ENCODE measurements around the gene CFAP43. TPM values are rescaled to one million over a fixed set of nuclear protein-coding genes. Genes with fewer than 3 reads are reported as not detected.
A peak's percentile ranks its signal among the peaks of the same experiment; 100 is the strongest.

CFAP43 gene
- total RNA-seq, result under 0.01 and 0.26 TPM in 2 replicates
- 0.06 and 0.10 TPM in 2 replicates for polyA plus RNA-seq
- polyA plus RNA-seq (2012), result 0.08 TPM in 1 of 2 replicates, not detected in the other
- not detected in 2 replicates for polyA minus RNA-seq (ENCODE audit: low replicate concordance)

GRCh38 chr10:104231784-104232612 is at the start of gene CFAP43:
Gene CFAP43 (minus strand): TSS chr10:104232364. CDS start chr10:104232246, 118 bp downstream.
- Histone ChIP-seq H3K4me2 (ENCODE audit: extremely low read depth, insufficient read depth, low read length) (peak within 1 kb of the TSS; percentile 98), H4K20me1 (ENCODE audit: control insufficient read depth, extremely low read depth, insufficient read depth, low read length) (no peaks in the 10 kb centered on the region), H3K27ac (ENCODE audit: insufficient read depth, low read length) (peak within 1 kb of the TSS; percentile 83), H3K9me3 (ENCODE audit: control insufficient read depth, insufficient read depth, low read depth, low read length) (no peaks in the 10 kb centered on the region), H3K4me1 (ENCODE audit: control insufficient read depth, extremely low read depth, insufficient read depth, low read length) (no peaks in the 10 kb centered on the region), H3K4me3 (replicated peaks in 1 of 4; ENCODE audit: control extremely low read depth in 1 of 4, insufficient read depth in 1 of 4, low read depth in 3 of 4, low read length in 4 of 4) (peak within 1 kb of the TSS; percentile 78 to 87 (median 81)), H3K36me3 (ENCODE audit: control insufficient read depth, insufficient read depth, low read length) (no peaks in the 10 kb centered on the region), H3K27me3 (ENCODE audit: control insufficient read depth, insufficient read depth, low read length) (no peaks in the 10 kb centered on the region), H3K9ac (ENCODE audit: insufficient read depth, low read length) (peak within 1 kb of the TSS; percentile 94), H3K79me2 (ENCODE audit: control insufficient read depth, insufficient read depth, low read length) (no peaks in the 10 kb centered on the region), H2AFZ (ENCODE audit: low read length) (peak within 1 kb of the TSS; percentile 98)
- peak; percentile 93 to 94 for DNase-seq (ENCODE audit: low read depth in 2 of 2)
- TF ChIP-seq CTCF (conservative IDR thresholded peaks at IDR 0.05 in 1 of 2, IDR thresholded peaks at IDR 0.05 in 1 of 2; ENCODE audit: low read depth in 1 of 2, low read length in 2 of 2) (no peak), EZH2 (IDR thresholded peaks at IDR 0.05; ENCODE audit: low read length, missing control alignments) (no peak)

DNA sequence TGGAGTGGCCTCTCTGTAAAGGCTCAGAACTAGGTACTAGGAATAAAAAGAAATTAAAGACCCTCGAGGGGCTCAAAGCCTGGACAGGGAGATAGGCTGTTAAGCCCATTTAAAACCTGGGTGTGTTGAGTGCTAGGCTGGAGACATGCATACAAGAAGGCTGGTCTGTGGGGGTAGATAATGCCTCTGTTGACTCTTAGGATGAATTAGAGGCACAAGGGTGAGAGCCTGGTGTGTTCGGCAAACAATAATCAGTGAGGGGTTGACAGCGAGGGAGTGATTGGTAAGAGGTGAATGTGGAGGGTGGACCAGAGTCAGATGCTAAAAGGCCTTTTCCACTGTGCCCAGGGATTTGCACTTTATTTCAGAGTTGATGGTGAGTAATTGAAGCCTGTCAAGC is 49.5 kb upstream of the CFAP43 start:
- H2AFZ ChIP-seq (ENCODE audit: low read length), result no peak overlapping the region
- no peak overlapping the region for H3K4me2 ChIP-seq (ENCODE audit: extremely low read depth, insufficient read depth, low read length)
- DNase-seq (ENCODE audit: low read depth in 2 of 2), result no peak
- no peak for TF ChIP-seq CTCF (conservative IDR thresholded peaks at IDR 0.05 in 1 of 2, IDR thresholded peaks at IDR 0.05 in 1 of 2; ENCODE audit: low read depth in 1 of 2, low read length in 2 of 2)
- TF ChIP-seq EZH2 (IDR thresholded peaks at IDR 0.05; ENCODE audit: low read length, missing control alignments), result no peak
- no peak overlapping the region for H3K27ac ChIP-seq (ENCODE audit: insufficient read depth, low read length)
- H3K79me2 ChIP-seq (ENCODE audit: control insufficient read depth, insufficient read depth, low read length), result no peaks in the 10 kb centered on the region
- H3K27me3 ChIP-seq (ENCODE audit: control insufficient read depth, insufficient read depth, low read length), result no peaks in the 10 kb centered on the region
- no peak overlapping the region for H3K4me3 ChIP-seq (replicated peaks in 1 of 4; ENCODE audit: control extremely low read depth in 1 of 4, insufficient read depth in 1 of 4, low read depth in 3 of 4, low read length in 4 of 4)
- H3K4me1 ChIP-seq (ENCODE audit: control insufficient read depth, extremely low read depth, insufficient read depth, low read length), result no peaks in the 10 kb centered on the region
- H4K20me1 ChIP-seq (ENCODE audit: control insufficient read depth, extremely low read depth, insufficient read depth, low read length), result no peaks in the 10 kb centered on the region
- no peak overlapping the region for H3K9ac ChIP-seq (ENCODE audit: insufficient read depth, low read length)
- H3K36me3 ChIP-seq (ENCODE audit: control insufficient read depth, insufficient read depth, low read length), result no peaks in the 10 kb centered on the region
- no peaks in the 10 kb centered on the region for H3K9me3 ChIP-seq (ENCODE audit: control insufficient read depth, insufficient read depth, low read depth, low read length)

DNA sequence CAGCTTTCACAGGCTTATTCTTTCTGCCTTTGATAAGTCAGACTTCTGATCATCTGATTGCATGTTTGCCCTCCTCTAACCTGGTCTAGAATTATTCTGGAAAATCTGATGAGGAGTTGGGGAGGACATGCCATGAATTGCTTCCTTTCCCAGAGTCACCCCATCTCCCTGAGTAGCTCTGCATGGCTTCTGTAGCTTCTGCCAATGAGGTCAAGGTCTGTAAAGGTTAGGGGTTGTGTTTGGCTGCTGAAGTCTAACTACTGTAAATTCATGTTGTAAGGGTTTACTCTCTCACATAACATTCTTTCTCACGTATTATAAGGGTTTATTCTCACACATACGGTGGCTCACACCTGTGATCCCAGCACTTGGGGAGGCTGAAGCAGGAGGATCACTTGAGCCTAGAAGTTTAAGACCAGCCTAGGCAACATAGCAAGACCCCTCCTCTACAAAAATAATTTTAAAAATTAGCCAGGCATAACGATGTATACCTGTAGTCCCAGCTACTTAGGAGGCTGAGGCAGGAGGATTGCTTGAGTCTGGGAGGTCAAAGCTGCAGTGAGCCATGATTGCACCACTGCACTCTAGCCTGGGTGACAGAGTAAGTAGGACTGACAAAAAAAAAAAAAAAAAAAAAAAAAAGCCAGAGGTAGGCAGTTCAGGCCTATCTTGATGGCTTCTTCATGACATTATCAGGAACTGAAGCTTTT is 47.5 kb upstream of the CFAP43 start:
- Histone ChIP-seq H3K27me3 (ENCODE audit: control insufficient read depth, insufficient read depth, low read length) (no peaks in the 10 kb centered on the region), H3K4me3 (replicated peaks in 1 of 4; ENCODE audit: control extremely low read depth in 1 of 4, insufficient read depth in 1 of 4, low read depth in 3 of 4, low read length in 4 of 4) (no peak overlapping the region), H3K4me1 (ENCODE audit: control insufficient read depth, extremely low read depth, insufficient read depth, low read length) (no peaks in the 10 kb centered on the region), H3K36me3 (ENCODE audit: control insufficient read depth, insufficient read depth, low read length) (no peaks in the 10 kb centered on the region), H3K9ac (ENCODE audit: insufficient read depth, low read length) (no peak overlapping the region), H3K4me2 (ENCODE audit: extremely low read depth, insufficient read depth, low read length) (no peak overlapping the region), H3K79me2 (ENCODE audit: control insufficient read depth, insufficient read depth, low read length) (no peaks in the 10 kb centered on the region), H3K27ac (ENCODE audit: insufficient read depth, low read length) (no peak overlapping the region), H2AFZ (ENCODE audit: low read length) (no peak overlapping the region), H4K20me1 (ENCODE audit: control insufficient read depth, extremely low read depth, insufficient read depth, low read length) (no peaks in the 10 kb centered on the region), H3K9me3 (ENCODE audit: control insufficient read depth, insufficient read depth, low read depth, low read length) (no peaks in the 10 kb centered on the region)
- no peak for DNase-seq (ENCODE audit: low read depth in 2 of 2)
- no peak for TF ChIP-seq CTCF (conservative IDR thresholded peaks at IDR 0.05 in 1 of 2, IDR thresholded peaks at IDR 0.05 in 1 of 2; ENCODE audit: low read depth in 1 of 2, low read length in 2 of 2)
- no peak for TF ChIP-seq EZH2 (IDR thresholded peaks at IDR 0.05; ENCODE audit: low read length, missing control alignments)

All from fibroblast of lung (primary cell).